ENCODE data around the gene SNTB2.

The SNTB2 gene

DNA sequence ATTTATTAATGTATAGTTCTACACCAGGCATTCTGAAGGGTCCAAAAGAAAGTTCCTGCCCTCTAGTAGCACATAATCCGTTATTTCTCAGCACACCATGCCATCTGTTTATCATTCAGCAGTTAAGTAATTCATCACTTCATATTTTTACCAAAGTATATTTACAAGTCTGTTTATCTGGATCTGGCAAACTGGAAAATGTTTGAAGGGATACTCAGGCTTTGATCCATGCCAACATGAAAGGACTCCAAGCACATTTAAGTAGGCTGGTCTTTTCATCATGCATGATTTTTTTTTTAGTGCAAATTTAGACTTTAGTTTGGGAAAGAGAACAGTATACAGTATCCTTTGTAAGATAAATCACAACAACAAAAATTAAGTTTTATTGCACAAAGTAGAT is 120.1 kb downstream of the SNTB2 start:
- H3K36me3 Mint-ChIP-seq: peaks cover 1% of the 10 kb centered on the region
- H3K4me1 Mint-ChIP-seq (ENCODE audit: low read depth): peaks cover 8% of the 10 kb centered on the region
- no peaks in the 10 kb centered on the region for H3K27me3 Mint-ChIP-seq
- no peaks in the 10 kb centered on the region for H3K9me3 Mint-ChIP-seq (ENCODE audit: low read depth)
- H3K27ac Mint-ChIP-seq: no peak overlapping the region
- H3K4me3 Mint-ChIP-seq: no peak overlapping the region

DNA sequence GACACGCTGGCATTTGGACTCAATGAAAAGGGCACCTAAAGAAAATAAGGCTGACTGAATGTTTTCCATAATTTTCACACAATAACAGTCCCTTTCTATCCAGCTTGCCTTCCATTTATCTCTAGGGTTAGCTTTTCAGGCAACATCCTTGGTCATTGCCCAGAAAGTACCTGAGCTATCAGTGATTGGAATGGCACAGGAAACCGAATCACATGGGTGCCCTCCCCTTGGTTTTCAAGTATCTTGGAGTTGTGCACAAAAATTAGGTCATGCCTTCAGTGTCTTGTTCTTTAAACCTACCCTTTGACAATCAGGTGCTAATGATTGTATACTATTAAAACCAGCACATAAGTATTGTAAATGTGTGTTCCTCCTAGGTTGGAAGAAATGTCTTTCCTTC is 120.9 kb downstream of the SNTB2 start:
- Mint-ChIP-seq H3K27ac (no peak overlapping the region), H3K27me3 (no peaks in the 10 kb centered on the region), H3K9me3 (ENCODE audit: low read depth) (no peaks in the 10 kb centered on the region), H3K4me1 (ENCODE audit: low read depth) (peaks cover 11% of the 10 kb centered on the region), H3K36me3 (peaks cover 3% of the 10 kb centered on the region), H3K4me3 (no peak overlapping the region)

- H3K27ac Mint-ChIP-seq: no peak overlapping the region
Observed at GRCh38 chr16:69309316-69309715, 122.4 kb downstream of the SNTB2 start.

GRCh38 chr16:69310653-69311532 is 123.9 kb downstream of the SNTB2 start, which contains the start of gene VPS4A:
Gene VPS4A, plus strand, starts transcription at chr16:69311350. Its CDS starts 162 bp downstream, at chr16:69311512.
- peak within 1 kb of the TSS; percentile 92 for H3K27ac Mint-ChIP-seq
- H3K36me3 Mint-ChIP-seq: peaks cover 3% of the 10 kb centered on the region
- peak within 1 kb of the TSS; percentile 97 for H3K4me3 Mint-ChIP-seq
- peaks cover 23% of the 10 kb centered on the region for H3K4me1 Mint-ChIP-seq (ENCODE audit: low read depth)
- no peaks in the 10 kb centered on the region for H3K27me3 Mint-ChIP-seq
- no peaks in the 10 kb centered on the region for H3K9me3 Mint-ChIP-seq (ENCODE audit: low read depth)

More at GRCh38 chr16:69309316-69309715, 122.4 kb downstream of the SNTB2 start:
- Mint-ChIP-seq H3K27me3 (no peaks in the 10 kb centered on the region), H3K4me3 (peak overlapping the region; percentile 1), H3K9me3 (ENCODE audit: low read depth) (no peaks in the 10 kb centered on the region), H3K36me3 (peaks cover 3% of the 10 kb centered on the region), H3K4me1 (ENCODE audit: low read depth) (peaks cover 23% of the 10 kb centered on the region)

DNA sequence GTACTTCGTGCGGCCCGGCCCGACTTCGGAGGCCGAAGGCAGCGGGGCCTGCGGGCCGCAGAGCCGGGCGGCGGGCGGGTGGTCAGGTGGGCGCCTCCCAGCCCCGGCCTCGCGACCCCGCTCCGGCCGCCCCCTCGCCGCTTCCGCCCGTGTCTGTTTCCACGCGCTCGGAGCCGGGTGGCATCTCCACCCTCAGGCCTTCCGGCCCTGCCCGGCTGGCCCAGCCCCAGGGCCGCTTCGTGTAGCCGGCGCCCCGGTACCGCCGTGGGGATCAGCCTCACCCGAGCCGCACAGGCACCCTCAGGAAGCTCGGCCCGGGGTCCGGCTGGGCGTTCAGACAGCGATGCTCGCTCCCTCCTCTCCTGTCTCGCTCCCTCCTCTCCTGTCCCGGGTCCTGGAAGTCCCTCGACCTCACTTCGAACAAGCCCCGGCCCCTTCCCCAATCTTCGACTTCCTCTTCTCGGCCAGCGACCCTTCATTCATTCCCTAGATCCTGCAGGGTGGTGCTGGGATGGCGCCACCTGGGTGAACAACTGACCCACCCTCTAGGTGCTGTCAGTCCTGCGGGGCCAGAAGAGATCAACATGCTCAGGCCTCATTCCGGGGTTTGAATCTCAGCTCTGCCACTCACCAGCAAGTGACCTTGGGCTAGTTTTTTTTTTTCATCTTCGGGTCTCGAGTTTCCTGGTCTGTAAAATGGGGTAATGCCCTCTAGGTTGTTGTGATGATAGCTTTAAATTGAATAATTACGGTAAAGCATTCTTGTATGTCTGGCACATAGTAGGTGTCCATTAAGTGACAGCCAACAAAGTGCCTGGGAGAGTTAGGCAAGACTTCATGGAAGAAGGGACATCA is 124.8 kb downstream of the SNTB2 start:
- Mint-ChIP-seq H3K4me1 (ENCODE audit: low read depth) (peaks cover 23% of the 10 kb centered on the region), H3K9me3 (ENCODE audit: low read depth) (no peaks in the 10 kb centered on the region), H3K27me3 (no peaks in the 10 kb centered on the region), H3K27ac (peak overlapping the region; percentile 92), H3K36me3 (peaks cover 3% of the 10 kb centered on the region), H3K4me3 (peak overlapping the region; percentile 97)

DNA sequence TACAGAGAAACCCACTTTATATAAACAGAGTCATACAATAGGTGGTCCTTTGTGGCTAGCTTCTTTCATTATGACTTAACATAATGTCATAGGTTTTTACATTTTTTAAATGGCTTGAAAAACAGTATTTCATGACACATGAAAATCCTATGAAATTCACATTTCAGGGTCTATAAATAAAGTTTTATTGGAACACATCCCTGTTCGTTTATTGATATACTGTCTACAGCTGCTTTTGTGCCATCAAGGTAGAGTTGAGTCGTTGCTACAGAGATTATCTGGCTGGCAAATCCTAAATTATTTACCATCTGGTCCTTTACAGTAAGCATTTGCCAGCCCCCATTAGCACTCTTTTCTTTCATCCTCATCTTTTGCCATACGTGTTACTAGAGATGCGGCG is 126.5 kb downstream of the SNTB2 start:
- Mint-ChIP-seq H3K4me3 (peak overlapping the region; percentile 75), H3K9me3 (ENCODE audit: low read depth) (no peaks in the 10 kb centered on the region), H3K27ac (peak overlapping the region; percentile 82), H3K27me3 (no peaks in the 10 kb centered on the region), H3K4me1 (ENCODE audit: low read depth) (peaks cover 23% of the 10 kb centered on the region), H3K36me3 (peaks cover 3% of the 10 kb centered on the region)

GRCh38 chr16:69314534-69314933 is 127.6 kb downstream of the SNTB2 start:
- H3K4me3 Mint-ChIP-seq: no peak overlapping the region
- peaks cover 3% of the 10 kb centered on the region for H3K36me3 Mint-ChIP-seq
- no peak overlapping the region for H3K27ac Mint-ChIP-seq
- no peaks in the 10 kb centered on the region for H3K9me3 Mint-ChIP-seq (ENCODE audit: low read depth)
- peaks cover 23% of the 10 kb centered on the region for H3K4me1 Mint-ChIP-seq (ENCODE audit: low read depth)
- no peaks in the 10 kb centered on the region for H3K27me3 Mint-ChIP-seq

GRCh38 chr16:69315486-69316311 is 128.7 kb downstream of the SNTB2 start:
- Mint-ChIP-seq H3K4me1 (ENCODE audit: low read depth) (peaks cover 19% of the 10 kb centered on the region), H3K9me3 (ENCODE audit: low read depth) (no peaks in the 10 kb centered on the region), H3K27ac (no peak overlapping the region), H3K27me3 (no peaks in the 10 kb centered on the region), H3K4me3 (no peak overlapping the region), H3K36me3 (peaks cover 3% of the 10 kb centered on the region)

GRCh38 chr16:69316595-69317034 is 129.7 kb downstream of the SNTB2 start:
- H3K27ac Mint-ChIP-seq: no peak overlapping the region

DNA sequence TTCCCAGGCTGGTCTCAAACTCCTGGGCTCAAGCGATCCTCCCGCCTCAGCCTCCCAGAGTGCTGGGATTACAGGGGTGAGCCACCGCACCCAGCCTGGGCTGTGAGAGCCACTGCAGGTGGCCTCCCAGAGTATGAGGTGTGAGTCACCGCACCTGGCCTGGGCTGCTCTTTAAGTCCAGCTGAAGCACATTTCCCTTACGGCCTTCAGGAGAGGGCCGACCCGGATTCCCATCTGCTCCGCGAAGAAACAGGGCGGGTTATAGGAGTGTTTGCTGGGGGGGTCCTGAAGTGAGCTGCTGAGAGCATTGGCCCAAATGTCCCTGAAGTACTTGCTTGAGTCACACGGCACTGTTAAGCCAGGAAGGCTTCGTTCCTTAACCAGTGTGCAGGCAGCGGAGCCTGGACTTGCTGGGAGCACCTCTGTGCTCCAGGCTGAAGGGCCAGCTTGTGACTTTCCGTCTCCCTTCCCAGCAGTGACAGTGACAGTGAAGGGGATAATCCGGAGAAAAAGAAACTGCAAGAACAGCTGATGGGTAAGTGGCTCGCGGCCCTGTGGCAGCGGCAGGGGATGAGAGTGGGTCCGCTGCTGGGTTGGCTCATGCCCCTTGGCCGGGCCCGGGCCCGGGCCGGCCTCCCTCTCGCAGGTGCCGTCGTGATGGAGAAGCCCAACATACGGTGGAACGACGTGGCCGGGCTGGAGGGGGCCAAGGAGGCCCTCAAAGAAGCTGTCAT is 131.4 kb downstream of the SNTB2 start:
- Mint-ChIP-seq H3K4me1 (ENCODE audit: low read depth) (peaks cover 17% of the 10 kb centered on the region), H3K9me3 (ENCODE audit: low read depth) (no peaks in the 10 kb centered on the region), H3K27me3 (no peaks in the 10 kb centered on the region), H3K27ac (no peak overlapping the region), H3K4me3 (no peak overlapping the region), H3K36me3 (no peaks in the 10 kb centered on the region)

More at GRCh38 chr16:69316595-69317034, 129.7 kb downstream of the SNTB2 start:
- peaks cover 20% of the 10 kb centered on the region for H3K4me1 Mint-ChIP-seq (ENCODE audit: low read depth)
- H3K36me3 Mint-ChIP-seq: peaks cover 3% of the 10 kb centered on the region
- H3K27me3 Mint-ChIP-seq: no peaks in the 10 kb centered on the region
- H3K4me3 Mint-ChIP-seq: no peak overlapping the region
- no peaks in the 10 kb centered on the region for H3K9me3 Mint-ChIP-seq (ENCODE audit: low read depth)

DNA sequence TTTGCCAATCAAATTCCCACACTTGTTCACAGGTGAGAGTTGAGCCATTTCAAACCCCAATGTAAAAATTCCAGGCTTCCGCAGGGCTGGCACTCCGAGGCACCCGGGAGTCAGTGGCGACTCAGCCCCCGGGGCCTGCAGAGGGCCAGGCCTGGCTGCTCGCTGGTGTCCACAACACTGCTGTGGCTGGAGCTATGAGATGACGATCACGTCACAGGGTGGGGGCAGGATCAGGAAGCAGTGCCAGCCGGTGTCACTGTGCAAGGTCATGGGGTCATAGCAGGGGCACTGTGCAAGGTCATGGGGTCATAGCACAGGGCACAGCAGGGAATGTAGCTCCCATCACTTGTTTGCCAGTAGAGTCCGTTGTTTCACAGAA is 131.9 kb downstream of the SNTB2 start:
- H3K4me3 Mint-ChIP-seq: no peak overlapping the region
- H3K4me1 Mint-ChIP-seq (ENCODE audit: low read depth): peaks cover 13% of the 10 kb centered on the region
- no peaks in the 10 kb centered on the region for H3K9me3 Mint-ChIP-seq (ENCODE audit: low read depth)
- no peaks in the 10 kb centered on the region for H3K36me3 Mint-ChIP-seq
- H3K27me3 Mint-ChIP-seq: no peaks in the 10 kb centered on the region
- no peak overlapping the region for H3K27ac Mint-ChIP-seq

GRCh38 chr16:69319381-69319780 is 132.4 kb downstream of the SNTB2 start:
- Mint-ChIP-seq H3K36me3 (no peaks in the 10 kb centered on the region), H3K27ac (peak overlapping the region; percentile 41), H3K4me3 (no peak overlapping the region), H3K4me1 (ENCODE audit: low read depth) (peaks cover 9% of the 10 kb centered on the region), H3K27me3 (no peaks in the 10 kb centered on the region), H3K9me3 (ENCODE audit: low read depth) (no peaks in the 10 kb centered on the region)

DNA sequence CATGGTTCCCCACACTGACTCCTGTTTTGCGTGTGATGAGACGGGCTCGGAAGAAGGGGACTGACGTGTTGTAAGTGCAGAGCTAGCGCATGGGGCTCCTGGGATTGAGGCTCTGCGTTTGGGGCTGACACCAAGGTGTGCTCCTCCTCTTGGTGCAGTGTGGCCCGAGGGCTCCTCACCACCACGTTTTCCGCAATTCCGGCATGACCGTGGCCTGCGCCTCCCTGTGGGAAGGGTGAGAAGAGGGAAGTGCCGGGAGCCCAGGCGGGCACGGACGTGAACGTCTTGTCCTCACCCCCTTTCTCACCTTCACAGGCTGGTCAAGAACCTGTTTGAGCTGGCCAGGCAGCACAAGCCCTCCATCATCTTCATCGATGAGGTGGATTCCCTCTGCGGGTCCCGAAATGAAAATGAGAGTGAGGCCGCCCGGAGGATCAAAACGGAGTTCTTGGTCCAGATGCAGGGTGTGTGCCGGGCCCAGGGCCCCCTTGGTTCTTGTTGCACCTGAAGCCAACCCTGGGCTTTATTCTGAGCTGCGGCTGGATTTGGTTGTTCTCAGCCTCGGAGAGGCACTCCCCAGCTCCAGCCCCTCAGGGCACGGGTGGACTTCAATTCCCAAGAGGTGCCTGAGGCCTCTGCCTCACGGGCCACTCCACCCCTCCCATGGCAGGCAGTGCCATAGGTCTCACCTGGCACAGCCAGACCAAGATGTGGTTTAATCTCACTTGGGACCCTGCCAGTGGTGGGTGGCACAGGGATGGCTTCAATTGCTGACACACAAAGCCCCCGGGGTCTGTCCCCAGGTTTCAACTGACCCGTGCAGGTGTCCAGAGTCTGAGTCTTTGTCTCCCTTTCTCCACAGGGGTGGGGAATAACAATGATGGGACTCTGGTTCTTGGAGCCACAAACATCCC is 133.1 kb downstream of the SNTB2 start:
- Mint-ChIP-seq H3K27me3 (no peaks in the 10 kb centered on the region), H3K4me1 (ENCODE audit: low read depth) (peaks cover 12% of the 10 kb centered on the region), H3K36me3 (no peaks in the 10 kb centered on the region), H3K9me3 (ENCODE audit: low read depth) (no peaks in the 10 kb centered on the region), H3K27ac (peak overlapping the region; percentile 37), H3K4me3 (no peak overlapping the region)
